HepG2 (cell line): ENCODE results near the gene HINT2. TPM values are rescaled to one million over a fixed set of nuclear protein-coding genes. Genes with fewer than 3 reads are reported as not detected.

Source experiments
- ARID4A ChIP-seq: sonication (generic); formaldehyde crosslinking; IDR thresholded peaks from 2 replicates; pipeline ENCODE4 v1.5.0; 2020; ENCODE audit warnings: mild to moderate bottlenecking, missing genetic modification reagents, borderline replicate concordance
- FLYWCH1 ChIP-seq: sonication (generic); formaldehyde crosslinking; IDR thresholded peaks from 2 replicates; pipeline ENCODE4 v1.8.1; 2023; ENCODE audit warnings: mild to moderate bottlenecking, missing genetic modification reagents
- FOXP1 ChIP-seq, 2 experiments: fragments of 450-650 bp in 1 of 2; IDR thresholded peaks; 2 replicates each; pipeline ENCODE4 v1.6.1; 2017 to 2018; ENCODE audit warnings: antibody characterized with exemption in 1 of 2
- GTF2F1 ChIP-seq: fragments of 150-350 bp; IDR thresholded peaks from 2 replicates; pipeline ENCODE4 v1.6.1; 2014; ENCODE audit warnings: low read length
- GZF1 ChIP-seq: sonication (generic); formaldehyde crosslinking; IDR thresholded peaks from 2 replicates; pipeline ENCODE4 v1.5.1; 2020; ENCODE audit warnings: mild to moderate bottlenecking, missing genetic modification reagents
- MED8 ChIP-seq: sonication (generic); formaldehyde crosslinking; IDR thresholded peaks from 2 replicates; pipeline ENCODE4 v1.8.1; 2023; ENCODE audit warnings: mild to moderate bottlenecking, missing genetic modification reagents; ENCODE audit not compliant: insufficient replicate concordance
- MLX ChIP-seq: IDR thresholded peaks from 2 replicates; pipeline ENCODE4 v1.6.1; 2016
- NFYC ChIP-seq: IDR thresholded peaks from 2 replicates; pipeline ENCODE4 v1.6.1; 2016; ENCODE audit warnings: missing genetic modification reagents, missing compliant biosample characterization
- PTBP1 ChIP-seq: fragments of 200-400 bp; formaldehyde crosslinking; IDR thresholded peaks from 2 replicates; pipeline ENCODE4 v1.6.1; 2018; ENCODE audit warnings: low read length, low read depth; ENCODE audit not compliant: poor library complexity, severe bottlenecking
- RAD21 ChIP-seq: fragments of 450-650 bp; formaldehyde crosslinking; IDR thresholded peaks from 2 replicates; pipeline ENCODE4 v1.5.0; 2020; ENCODE audit warnings: mild to moderate bottlenecking
- RNF2 ChIP-seq: fragments of 450-650 bp; conservative IDR thresholded peaks from 2 replicates; pipeline ENCODE4 v1.6.1; 2016; ENCODE audit warnings: low read depth
- ZNF121 ChIP-seq: sonication (generic); formaldehyde crosslinking; IDR thresholded peaks from 2 replicates; pipeline ENCODE4 v1.5.0; 2020; ENCODE audit warnings: mild to moderate bottlenecking, missing genetic modification reagents
- ZNF274 ChIP-seq: sonication (generic); formaldehyde crosslinking; IDR thresholded peaks from 2 replicates; pipeline ENCODE4 v1.5.1; 2020; ENCODE audit warnings: mild to moderate bottlenecking, missing genetic modification reagents
- ZNF510 ChIP-seq: sonication (generic); formaldehyde crosslinking; IDR thresholded peaks from 2 replicates; pipeline ENCODE4 v1.4.0; 2020; ENCODE audit warnings: low read depth, mild to moderate bottlenecking, missing genetic modification reagents
- ZNF7 ChIP-seq: IDR thresholded peaks from 2 replicates; pipeline ENCODE4 v1.6.1; 2016; ENCODE audit warnings: missing biosample characterization, missing genetic modification reagents
- ZNF839 ChIP-seq: sonication (generic); formaldehyde crosslinking; IDR thresholded peaks from 2 replicates; pipeline ENCODE4 v1.4.0; 2020; ENCODE audit warnings: missing genetic modification reagents, mild to moderate bottlenecking, borderline replicate concordance
- ZNF891 ChIP-seq: sonication (generic); formaldehyde crosslinking; IDR thresholded peaks from 2 replicates; pipeline ENCODE4 v1.5.0; 2020; ENCODE audit warnings: mild to moderate bottlenecking, missing genetic modification reagents
- ZSCAN20 ChIP-seq: sonication (generic); formaldehyde crosslinking; IDR thresholded peaks from 2 replicates; pipeline ENCODE4 v1.4.0; 2020; ENCODE audit warnings: missing genetic modification reagents, mild to moderate bottlenecking, borderline replicate concordance
- ZXDC ChIP-seq: sonication (generic); formaldehyde crosslinking; IDR thresholded peaks from 2 replicates; pipeline ENCODE4 v1.5.0; 2020; ENCODE audit warnings: mild to moderate bottlenecking, missing genetic modification reagents
- polyA plus RNA-seq, 8 experiments: library from polyadenylated mRNA; depleted of rRNA in 3 of 8; stranded (reverse) in 7 of 8; unstranded in 1 of 8; fragments of >200 nt; fragmentation: Illumina TruSeq in 4 of 8; extraction: Trizol in 4 of 8; gene quantifications; 2 replicates each; pipeline versions ENCODE4 v1.2.1 to v1.2.3, GENCODE V29; 2011 to 2016; ENCODE audit warnings: low read depth in 4 of 8, missing spikeins in 1 of 8, mixed read lengths in 1 of 8; ENCODE audit not compliant: insufficient read depth in 1 of 8
- total RNA-seq, 5 experiments: library from RNA; depleted of rRNA; stranded (reverse); fragments of >200 nt; fragmentation: Illumina TruSeq; extraction: Trizol; gene quantifications; 2 replicates each; pipeline ENCODE4 v1.2.3, GENCODE V29; 2016; ENCODE audit warnings: low read depth in 1 of 5
- TF ChIP-seq, protein P1 (sequence below): sonication (generic); formaldehyde crosslinking; IDR thresholded peaks from 2 replicates; pipeline ENCODE4 v1.4.0; 2020; ENCODE audit warnings: missing genetic modification reagents
- TF ChIP-seq, protein P2 (sequence below): sonication (generic); formaldehyde crosslinking; IDR thresholded peaks from 2 replicates; pipeline ENCODE4 v1.8.0; 2023; ENCODE audit warnings: mild to moderate bottlenecking, missing genetic modification reagents

Gene HINT2
- total and polyA plus RNA-seq, 2 of the 13 experiments (the other 11 are each of a cell fraction or from before 2014, with no cell fraction given), result 37.9 to 56.2 TPM

- TF ChIP-seq RAD21 (CRISPR knock-in tag) (no peak), ZXDC (CRISPR knock-in tag) (0 out of 2 replicates have a peak, but pooled peaks have one; percentile 48), ZNF7 (no peak), ZNF891 (CRISPR knock-in tag) (no peak; the same call in 1 of the 2 replicates), ZNF510 (no peak), GTF2F1 (no peak), MLX (CRISPR knock-in tag) (no peak), ARID4A (CRISPR knock-in tag) (peak; percentile 80), MED8 (CRISPR knock-in tag) (no peak), RNF2 (no peak), ZSCAN20 (CRISPR knock-in tag) (no peak), PTBP1 (no peak), NFYC (CRISPR knock-in tag) (no peak), ZNF839 (CRISPR knock-in tag) (no peak), FLYWCH1 (CRISPR knock-in tag) (no peak), FOXP1 (IDR thresholded peaks at IDR 0.05) (no peak), FOXP1 (CRISPR knock-in tag; IDR thresholded peaks at IDR 0.05) (no peak), ZNF274 (CRISPR knock-in tag) (peak; percentile 50; the same call in 1 of the 2 replicates), GZF1 (CRISPR knock-in tag) (no peak), ZNF121 (no peak)
- TF ChIP-seq, protein P1, sequence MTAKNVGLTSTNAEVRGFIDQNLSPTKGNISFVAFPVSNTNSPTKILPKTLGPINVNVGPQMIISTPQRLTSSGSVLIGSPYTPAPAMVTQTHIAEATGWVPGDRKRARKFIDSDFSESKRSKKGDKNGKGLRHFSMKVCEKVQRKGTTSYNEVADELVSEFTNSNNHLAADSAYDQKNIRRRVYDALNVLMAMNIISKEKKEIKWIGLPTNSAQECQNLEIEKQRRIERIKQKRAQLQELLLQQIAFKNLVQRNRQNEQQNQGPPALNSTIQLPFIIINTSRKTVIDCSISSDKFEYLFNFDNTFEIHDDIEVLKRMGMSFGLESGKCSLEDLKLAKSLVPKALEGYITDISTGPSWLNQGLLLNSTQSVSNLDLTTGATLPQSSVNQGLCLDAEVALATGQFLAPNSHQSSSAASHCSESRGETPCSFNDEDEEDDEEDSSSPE (CRISPR knock-in tag), result 0 out of 2 replicates have a peak, but pooled peaks have one; percentile 26
- TF ChIP-seq, protein P2, sequence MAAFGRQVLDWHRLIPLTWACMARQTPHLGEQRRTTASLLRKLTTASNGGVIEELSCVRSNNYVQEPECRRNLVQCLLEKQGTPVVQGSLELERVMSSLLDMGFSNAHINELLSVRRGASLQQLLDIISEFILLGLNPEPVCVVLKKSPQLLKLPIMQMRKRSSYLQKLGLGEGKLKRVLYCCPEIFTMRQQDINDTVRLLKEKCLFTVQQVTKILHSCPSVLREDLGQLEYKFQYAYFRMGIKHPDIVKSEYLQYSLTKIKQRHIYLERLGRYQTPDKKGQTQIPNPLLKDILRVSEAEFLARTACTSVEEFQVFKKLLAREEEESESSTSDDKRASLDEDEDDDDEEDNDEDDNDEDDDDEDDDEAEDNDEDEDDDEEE (CRISPR knock-in tag), result no peak
These were observed 2.7 kb downstream of the HINT2 start, which contains the start of gene SPAG8 (continued) for GRCh38 chr9:35812025-35812602.
